Endometrial microvascular endothelial cells (primary cell): Measurements from ENCODE around the gene ASAP3. TPM values are rescaled to one million over a fixed set of nuclear protein-coding genes. Genes with fewer than 3 reads are reported as not detected.

Source experiments
- in situ Hi-C: cut with HindIII; loops from 2 replicates; pipeline ENCODE4 v1.10.0; 2017; ENCODE audit warnings: low sequenced_read_pairs, low pct_unique_long_range_greater_than_20kb; ENCODE audit errors: inconsistent ontology term
- total RNA-seq: library from RNA; depleted of rRNA; stranded (reverse); fragments of >200 nt; gene quantifications from one replicate; pipeline ENCODE4 v1.2.3, GENCODE V29; 2015; ENCODE audit errors: inconsistent ontology term

ASAP3 gene
- total RNA-seq, 1 donor from 2014 or later: 3.2 TPM

GRCh38 chr1:23433122-23433521, 50.9 kb downstream of the ASAP3 start:
- in situ Hi-C loops: no loop called here

GRCh38 chr1:23431431-23431830, 52.5 kb downstream of the ASAP3 start:
- in situ Hi-C loops: no loop called here

DNA sequence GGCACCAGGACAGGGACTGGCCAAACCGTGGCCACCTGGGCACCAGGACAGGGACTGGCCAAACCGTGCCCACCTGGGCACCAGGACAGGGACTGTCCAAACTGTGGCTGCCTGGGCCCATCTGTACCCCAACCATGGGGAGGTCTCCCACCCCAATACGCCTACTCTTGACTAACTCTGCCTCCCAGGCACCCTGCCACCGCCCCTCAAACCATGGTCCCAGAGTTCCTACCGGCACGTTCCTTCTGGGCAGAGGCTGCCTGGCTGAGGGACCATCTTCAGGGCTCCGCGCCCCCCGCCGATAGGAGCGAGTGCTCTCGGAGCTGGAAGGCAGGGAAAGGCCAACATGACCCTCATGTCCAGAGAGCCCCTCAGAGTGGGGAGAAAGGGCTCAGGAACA, 53.2 kb downstream of the ASAP3 start:
- in situ Hi-C loops: no loop called here

GRCh38 chr1:23428136-23428905, 55.7 kb downstream of the ASAP3 start:
- in situ Hi-C loops: no loop called here

DNA sequence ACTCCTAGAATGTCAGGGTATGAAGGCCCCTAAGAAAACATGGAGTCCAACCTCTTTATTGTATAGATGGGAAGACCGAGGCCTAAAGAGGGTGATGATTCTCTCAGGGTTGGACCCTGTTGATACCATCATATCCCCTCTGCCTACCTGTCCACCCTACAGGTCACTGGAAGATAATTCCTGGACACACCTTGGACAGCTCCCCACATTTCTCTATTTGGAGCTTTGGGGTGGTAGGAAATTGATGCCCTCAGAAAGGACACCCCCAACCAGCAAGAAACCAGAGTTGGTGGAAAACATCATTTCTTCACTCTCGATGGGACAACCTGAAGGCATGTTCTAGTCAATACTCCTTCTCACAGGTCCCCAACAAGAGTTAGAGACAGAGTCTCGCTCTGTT, 56.4 kb downstream of the ASAP3 start:
- in situ Hi-C loops: no loop called here

- in situ Hi-C loops: no loop called here
Measured at GRCh38 chr1:23426828-23427227, 57.2 kb downstream of the ASAP3 start.

DNA sequence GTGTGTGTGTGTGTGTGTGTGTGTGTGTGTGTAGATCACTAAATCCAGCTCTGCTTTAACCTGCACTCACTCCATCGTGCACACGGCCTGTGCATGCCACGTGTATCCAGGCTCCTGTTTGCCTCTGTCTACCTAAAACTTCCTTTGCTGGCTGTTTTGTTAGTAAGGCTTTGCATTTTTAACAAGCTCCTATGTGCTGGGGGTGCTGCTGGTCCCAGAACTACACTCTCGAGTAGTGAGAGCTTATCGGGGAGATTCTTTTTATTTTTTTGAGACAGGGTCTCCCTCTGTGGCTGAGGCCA, 58.8 kb downstream of the ASAP3 start:
- in situ Hi-C loops: no loop called here

DNA sequence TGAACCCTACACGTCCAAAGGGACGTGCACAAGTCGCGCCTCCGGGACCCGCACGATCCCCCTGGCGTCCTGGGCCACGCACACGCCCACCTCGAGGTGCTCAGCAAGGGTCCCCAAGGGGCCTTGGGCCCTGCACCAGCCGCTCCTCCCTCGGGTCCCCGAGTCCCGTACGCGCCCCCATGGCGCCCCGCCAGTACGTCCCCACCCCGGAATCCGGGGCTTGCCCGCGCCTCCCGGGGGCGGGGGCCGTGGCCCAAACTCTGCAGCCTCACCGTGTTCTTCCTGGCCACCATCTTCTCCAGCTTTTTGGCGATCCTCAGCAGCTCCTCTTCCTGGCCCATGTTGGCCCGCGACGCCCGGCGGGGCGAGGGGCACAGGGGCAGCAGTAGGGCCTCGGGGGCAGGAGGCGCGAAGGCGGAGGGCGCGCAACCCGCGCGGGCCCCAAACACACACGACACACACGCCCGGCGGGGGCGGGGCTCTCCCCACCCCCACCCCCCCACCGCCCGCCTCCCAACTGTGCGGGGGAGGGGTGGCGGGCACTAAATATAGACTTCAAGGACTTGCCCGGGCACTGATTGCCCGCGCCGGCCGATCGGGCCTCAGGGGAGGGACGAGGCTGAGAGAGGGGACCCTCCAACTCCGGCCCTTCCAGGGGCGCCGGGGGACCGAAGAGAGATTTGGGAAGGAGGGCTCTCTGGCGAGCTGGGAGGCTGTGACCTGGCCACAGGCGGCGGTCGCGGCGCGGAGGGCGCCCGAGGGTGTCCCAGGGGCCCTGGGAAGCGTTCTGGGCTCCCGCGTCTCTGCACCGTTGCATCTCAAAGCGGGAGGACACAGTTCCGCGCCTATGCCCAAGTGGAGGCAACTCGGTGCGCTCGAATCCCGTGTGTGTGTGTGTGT, 59.4 kb downstream of the ASAP3 start, which contains the start of gene TCEA3:
Gene TCEA3, minus strand, starts transcription at position 456 of the 900 bp plus-strand sequence. Its CDS starts 115 bp downstream, at position 341.
- in situ Hi-C loops: no loop called here

- in situ Hi-C loops: no loop called here
Measured at GRCh38 chr1:23423415-23424292, 60.3 kb downstream of the ASAP3 start.

- in situ Hi-C loops: no loop called here
Measured at GRCh38 chr1:23422941-23423340, 61.0 kb downstream of the ASAP3 start.

DNA sequence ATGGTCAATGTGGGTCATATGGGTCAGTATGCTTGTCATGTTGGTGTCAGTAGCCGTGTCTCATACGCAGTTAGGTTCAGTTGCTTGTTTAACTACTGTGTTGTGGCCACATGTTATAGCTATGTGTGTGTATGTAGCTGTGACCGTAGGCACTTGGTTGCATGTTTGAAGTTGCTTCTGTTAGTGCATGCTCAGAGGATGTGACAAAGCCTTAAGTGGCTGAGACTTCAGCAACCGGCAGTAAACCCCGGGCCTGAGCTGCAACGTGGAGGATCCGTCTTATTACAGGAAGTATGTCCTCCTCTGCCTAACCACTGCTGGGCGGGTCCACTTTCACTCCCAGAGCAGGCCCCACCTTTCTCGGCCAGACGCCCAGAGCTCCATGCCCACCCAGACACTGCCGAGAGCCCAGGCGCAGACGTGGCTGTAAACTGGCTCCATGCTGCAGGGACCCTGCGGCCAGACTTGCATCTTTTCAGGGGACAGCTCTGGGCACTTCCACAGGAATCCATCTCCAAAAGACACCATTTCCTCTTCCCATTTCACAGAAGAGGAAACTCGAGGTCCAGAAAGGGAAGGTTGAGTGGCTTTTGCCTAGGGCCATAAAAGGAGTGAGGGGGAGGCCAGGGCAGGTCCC, 61.6 kb downstream of the ASAP3 start:
- in situ Hi-C loops: no loop called here

DNA sequence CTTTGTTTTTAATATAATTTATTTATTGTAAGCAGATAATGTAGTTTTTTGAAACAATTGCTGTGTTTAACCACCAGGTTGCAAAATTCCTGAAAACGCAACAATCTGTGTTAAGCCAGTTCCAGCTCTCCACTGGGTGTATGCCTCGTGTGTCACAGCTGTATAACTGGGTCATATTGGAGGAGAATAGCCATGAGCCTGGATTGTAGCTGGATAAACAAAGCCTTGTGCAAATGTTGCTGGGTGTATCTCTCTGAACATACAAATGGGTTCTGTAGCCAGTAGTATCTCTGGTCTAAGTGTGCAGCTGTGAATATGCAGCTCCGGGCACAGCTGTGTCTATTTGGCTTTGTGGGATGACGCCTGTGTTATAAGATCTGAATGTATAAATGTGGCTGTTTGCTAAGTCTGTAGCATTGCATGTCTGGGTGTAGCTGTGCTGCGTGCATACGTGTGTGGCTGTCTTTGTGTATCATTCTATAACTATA, 62.2 kb downstream of the ASAP3 start:
- in situ Hi-C loops: no loop called here

GRCh38 chr1:23421343-23421742, 62.6 kb downstream of the ASAP3 start:
- in situ Hi-C loops: no loop called here

DNA sequence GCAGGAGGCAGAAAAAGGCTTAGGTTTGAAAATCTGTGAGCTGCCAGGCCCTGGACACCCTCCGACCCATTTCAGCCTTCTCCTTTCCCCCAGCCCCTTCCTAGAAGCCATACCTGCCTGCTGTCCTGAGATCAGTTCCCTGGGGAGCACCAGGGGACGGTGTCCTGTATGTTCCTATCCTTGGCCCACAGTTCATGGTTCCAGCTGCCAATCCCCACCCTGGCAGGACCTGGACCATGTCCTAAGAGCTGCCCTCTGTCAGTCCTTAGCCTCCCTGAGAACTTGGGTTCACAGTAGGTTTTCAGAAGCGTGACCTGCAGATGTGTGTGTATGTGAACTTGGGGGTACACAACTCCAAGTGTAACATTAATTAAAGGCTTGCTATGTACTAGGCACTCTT, 63.2 kb downstream of the ASAP3 start:
- in situ Hi-C loops: no loop called here

DNA sequence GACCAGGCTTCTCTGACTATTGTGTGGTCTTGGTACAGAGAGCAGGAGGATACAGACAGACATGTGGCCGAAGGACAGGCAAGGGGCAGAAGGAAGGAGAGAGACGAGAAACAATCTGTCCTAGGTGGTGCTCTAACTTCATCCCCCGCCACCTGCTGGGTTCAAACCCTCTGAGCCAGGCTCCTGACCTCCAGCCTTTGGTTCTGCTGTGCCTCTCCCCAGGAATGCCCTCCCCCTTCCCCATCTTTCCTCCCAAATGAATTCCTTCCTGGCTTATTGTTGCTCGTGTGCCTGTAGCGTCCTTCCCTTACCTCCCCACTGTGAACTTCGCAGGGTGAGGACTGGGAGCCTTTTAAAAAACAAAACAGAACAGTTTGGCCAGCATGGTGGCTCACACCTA, 64.8 kb downstream of the ASAP3 start:
- in situ Hi-C loops: no loop called here

DNA sequence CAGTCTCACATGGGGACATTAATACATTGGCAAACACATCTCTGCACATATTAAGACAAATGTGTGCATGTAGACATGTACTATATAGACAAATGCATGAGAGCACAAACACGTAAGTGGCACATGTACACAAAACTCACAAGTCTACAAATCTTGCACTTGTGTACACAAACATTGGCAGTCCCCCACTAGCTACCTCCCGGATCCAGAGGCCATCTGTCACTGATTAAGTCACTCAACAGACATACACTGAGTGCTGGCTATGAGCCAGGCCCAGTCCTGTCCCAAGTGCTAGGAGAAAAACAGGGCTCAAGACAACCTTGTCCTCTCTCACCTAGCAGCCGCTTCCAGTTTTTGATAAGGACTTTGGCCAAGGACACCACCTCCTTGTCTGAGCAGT, 66.4 kb downstream of the ASAP3 start:
- in situ Hi-C loops: no loop called here

GRCh38 chr1:23416964-23417363, 67.0 kb downstream of the ASAP3 start:
- in situ Hi-C loops: no loop called here

- in situ Hi-C loops: no loop called here
Measured at GRCh38 chr1:23408797-23409290, 75.1 kb downstream of the ASAP3 start.
